ENCODE data around the gene SCFD2.
"Not testable (repeated sequence)": the region's sequence is repeated elsewhere in the genome, so short reads cannot be mapped to it uniquely, and the experiment has no call there.

The SCFD2 gene

DNA sequence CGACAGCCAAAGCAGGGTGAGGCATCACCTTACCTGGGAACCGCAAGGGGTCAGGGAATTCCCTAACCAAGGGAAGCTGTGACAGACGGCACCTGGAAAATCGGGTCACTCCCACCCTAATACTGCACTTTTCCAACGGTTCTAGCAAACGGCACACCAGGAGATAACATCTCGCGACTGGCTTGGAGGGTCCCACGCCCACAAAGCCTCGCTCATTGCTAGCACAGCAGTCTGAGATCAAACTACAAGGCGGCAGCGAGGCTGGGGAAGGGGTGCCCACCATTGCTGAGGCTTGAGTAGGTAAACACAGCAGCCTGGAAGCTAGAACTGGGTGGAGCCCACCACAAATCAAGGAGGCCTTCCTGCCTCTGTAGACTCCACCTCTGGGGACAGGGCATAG lies 25.7 kb downstream of the SCFD2 start:
- not testable (repeated sequence) for DNase-seq

- DNase-seq: not testable (repeated sequence)
Observed at GRCh38 chr4:53334916-53335315, 30.9 kb downstream of the SCFD2 start.

GRCh38 chr4:53326535-53326934 lies 39.3 kb downstream of the SCFD2 start:
- no peak for DNase-seq

GRCh38 chr4:53322696-53323095 lies 43.2 kb downstream of the SCFD2 start:
- DNase-seq: no peak

GRCh38 chr4:53321984-53322289 lies 43.9 kb downstream of the SCFD2 start:
- DNase-seq: no peak

DNA sequence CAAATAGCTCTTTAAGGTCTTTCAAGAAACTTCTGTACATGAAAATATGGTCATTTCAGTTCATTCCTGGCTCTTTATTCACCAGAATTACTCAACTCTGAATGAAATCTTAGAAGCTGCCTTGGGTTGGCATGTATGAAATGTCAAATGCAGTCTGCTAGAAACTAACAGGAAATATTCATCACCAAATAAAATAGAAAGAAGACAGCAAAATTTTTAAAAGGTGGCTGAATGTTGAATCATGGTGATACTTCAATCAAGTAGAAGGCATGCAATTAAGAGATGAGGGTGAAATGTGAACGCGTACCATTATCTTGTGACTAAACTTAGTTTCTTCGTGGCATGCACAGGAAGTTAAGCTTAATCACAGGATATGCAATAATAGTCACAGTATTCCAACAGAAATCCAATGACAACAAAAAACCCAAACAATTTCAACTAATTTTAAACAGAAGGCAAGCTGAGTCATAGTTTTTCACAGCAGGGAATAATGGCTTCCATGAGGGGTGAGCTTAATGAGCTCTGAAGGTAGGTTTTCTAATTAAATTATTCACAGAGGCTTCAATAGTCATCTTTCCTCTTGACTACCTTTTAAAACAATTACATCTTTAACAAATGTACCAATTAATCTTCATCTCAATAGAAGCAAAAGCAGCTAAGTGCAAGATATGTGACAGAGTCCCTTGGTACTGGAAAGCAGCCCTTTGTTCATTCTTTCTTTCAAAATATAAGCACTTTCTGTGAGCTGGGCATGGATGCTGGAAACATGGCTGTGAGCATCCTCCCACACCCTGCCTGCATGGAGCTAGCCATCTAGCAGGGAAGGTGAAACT lies 44.5 kb downstream of the SCFD2 start:
- peak in 1 of 2 experiments; percentile 71 for DNase-seq

- DNase-seq: no peak
Observed at GRCh38 chr4:53315300-53315699, 50.6 kb downstream of the SCFD2 start.

DNA sequence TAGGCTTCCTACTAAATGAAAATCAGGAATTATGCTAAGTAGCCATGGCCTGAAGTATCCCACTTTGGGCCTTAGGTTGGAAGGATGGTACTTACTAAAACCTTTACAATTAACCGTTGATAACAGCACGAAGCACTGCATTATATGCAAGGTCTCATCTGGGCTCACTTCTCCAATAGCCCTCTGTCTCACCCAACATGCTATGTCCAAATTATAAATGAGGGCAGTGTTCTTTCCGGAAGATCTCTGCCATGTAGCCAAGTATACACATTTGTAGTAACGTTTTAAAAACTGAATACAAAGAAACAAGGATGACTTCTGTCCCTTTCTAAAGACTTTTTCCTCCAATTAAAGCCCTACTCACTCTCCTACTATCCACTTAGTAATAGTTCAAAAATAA lies 51.6 kb downstream of the SCFD2 start:
- no peak for DNase-seq

DNA sequence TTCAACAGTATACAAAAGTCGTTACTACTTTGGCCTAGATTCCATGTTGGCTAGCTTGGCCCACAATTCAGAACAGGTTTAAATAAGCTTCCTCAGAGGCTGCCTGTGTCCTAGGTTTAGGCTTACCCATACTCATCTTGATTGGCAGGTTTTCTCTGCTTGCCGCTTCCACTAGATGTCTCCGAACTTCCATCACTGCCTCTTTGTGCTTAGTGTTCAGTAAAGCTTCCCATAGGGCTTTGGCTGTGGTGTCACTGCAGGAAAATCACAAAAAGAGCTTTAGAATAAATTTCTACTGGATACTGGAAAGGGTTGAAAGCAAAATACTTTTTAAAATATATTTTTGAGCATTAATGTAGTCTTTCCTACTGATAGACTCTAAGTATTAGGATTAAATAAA lies 52.4 kb downstream of the SCFD2 start:
- no peak for DNase-seq

GRCh38 chr4:53309321-53310040 lies 56.4 kb downstream of the SCFD2 start:
- DNase-seq: no peak

DNA sequence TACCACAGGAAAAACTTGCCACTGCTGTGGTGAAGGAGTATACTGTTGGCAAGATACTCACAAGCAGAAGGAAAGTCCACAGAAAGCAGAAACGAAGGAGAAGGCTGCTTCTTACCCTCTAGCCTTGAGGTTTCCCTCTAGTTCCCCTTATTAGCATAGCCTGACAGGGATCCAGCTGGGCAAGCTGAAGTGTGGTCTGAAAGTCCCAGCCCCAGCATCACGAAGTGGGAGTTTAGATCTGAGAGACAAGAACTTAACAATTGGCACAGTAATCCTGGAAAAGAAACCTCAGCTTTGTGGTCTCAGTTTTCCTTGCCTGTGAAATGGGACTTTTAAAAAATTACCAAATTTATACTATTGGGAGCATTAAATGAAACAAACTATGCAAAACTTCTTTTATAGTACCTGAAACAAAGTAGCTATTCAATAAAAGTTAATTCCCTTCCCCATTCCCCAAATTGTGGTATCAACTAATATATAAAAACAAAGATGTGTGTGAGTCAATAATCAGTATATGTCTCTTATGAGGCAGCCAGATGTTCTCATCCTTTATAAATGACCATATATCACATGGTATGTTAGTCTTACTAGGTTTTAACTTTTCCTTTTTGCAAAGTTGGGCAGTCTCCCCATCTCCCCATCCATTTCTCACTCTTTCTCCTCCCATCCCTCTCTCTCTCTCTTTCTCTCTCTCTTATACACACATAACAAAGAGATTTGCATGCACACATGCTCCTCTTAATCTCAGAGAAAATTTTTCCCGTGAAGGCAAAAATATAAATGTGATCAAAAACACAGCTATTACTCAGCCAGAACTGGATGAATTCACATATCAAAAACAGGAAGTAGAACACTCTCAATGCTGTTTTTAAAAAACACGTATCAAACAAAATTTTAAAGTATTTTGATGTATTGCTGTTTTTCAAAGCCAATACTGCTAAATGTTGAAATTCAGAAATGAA lies 57.8 kb downstream of the SCFD2 start:
- DNase-seq: no peak

- no peak for DNase-seq
Observed at GRCh38 chr4:53307210-53307609, 58.7 kb downstream of the SCFD2 start.

GRCh38 chr4:53306729-53307128 lies 59.1 kb downstream of the SCFD2 start:
- DNase-seq: no peak

DNA sequence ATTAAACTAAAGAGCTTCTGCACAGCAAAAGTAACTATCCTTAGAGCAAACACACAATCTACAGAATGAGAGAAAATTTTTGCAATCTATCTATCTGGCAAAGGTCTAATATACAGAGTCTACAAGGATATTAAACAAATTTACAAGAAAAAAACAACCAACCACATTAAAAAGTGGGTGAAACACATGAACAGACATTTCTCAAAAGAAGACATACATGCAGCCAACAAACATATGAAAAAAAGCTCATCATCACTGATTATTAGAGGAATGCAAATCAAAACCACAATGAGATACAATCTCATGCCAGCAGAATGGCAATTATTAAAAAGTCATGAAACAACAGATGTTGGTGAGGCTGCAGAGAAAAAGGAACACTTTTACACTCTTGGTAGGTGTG lies 73.7 kb downstream of the SCFD2 start:
- DNase-seq: not testable (repeated sequence)

GRCh38 chr4:53281438-53281837 lies 84.4 kb downstream of the SCFD2 start:
- DNase-seq: no peak

DNA sequence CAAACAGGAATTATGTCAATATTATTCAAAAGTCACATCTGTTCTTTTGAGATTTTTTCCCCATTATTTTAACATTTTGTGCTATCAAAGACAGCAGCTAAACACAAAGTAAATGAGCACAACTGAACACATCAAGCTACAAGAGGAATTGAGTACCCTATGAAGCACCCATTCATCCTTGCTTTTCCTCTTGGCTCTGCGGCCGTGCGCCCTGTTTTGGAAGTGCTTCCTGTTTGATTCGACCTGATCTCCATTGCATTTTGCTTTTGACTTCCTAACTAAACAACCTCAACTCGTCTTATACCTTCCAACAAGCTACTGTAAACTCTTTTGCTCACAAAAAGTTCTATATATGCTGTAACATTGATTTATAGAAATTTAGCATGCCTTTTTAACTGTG lies 85.0 kb downstream of the SCFD2 start:
- DNase-seq: no peak

- peak in 1 of 2 experiments; percentile 0 for DNase-seq
Observed at GRCh38 chr4:53274609-53275268, 91.1 kb downstream of the SCFD2 start.

GRCh38 chr4:53273726-53274125 lies 92.1 kb downstream of the SCFD2 start:
- no peak for DNase-seq

- no peak for DNase-seq
Observed at GRCh38 chr4:53267026-53267425, 98.8 kb downstream of the SCFD2 start.

GRCh38 chr4:53255986-53256385 lies 109.9 kb downstream of the SCFD2 start:
- not testable (repeated sequence) for DNase-seq

DNA sequence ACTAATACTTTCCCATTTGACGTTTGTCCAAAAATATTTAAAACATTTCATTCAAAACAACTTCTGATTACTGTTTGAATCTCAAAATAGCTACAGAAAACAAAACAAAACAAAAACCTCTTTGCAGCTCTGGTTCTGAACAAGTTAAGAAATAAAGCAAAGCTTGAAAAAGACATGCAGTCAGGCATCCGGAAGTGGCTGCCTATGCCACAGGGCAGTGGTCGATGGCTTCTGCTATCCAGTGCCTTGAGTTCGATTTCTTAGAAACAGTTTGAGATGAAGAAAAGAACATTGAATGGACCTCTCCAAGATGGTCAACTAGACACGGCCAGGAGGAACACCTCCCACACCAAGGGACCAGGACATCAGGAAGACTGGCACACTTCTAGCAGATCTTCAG lies 125.3 kb downstream of the SCFD2 start:
- no peak for DNase-seq

- not testable (repeated sequence) for DNase-seq
Observed at GRCh38 chr4:53238352-53238751, 127.5 kb downstream of the SCFD2 start.

DNA sequence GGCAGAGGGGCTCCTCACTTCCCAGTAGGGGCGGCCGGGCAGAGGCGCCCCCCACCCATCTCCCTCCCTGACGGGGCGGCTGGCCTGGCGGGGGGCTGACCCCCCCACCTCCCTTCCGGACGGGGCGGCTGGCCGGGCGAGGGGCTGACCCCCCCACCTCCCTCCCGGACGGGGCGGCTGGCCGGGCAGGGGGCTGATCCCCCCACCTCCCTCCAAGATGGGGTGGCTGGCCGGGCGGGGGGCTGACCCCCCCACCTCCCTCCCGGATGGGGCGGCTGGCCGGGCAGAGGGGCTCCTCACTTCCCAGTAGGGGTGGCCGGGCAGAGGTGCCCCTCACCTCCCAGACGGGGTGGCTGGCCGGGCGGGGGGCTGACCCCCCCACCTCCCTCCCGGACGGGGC lies 128.1 kb downstream of the SCFD2 start:
- DNase-seq: not testable (repeated sequence)
